Activated CD8-positive, alpha-beta T cell treated with anti-CD3 and anti-CD28 coated beads, Interleukin-2, amount 10 ng/mL, durations not matched to agents 7 days and 5 days (primary cell): ENCODE data around the gene COL7A1. TPM values are rescaled to one million over a fixed set of nuclear protein-coding genes. Genes with fewer than 3 reads are reported as not detected.

ENCODE experiments used
- microRNA-seq: library from miRNA; unstranded; fragments of <30 nt; microRNA quantifications from one replicate; pipeline ENCODE4 v1.2.0, GENCODE V29; 2022
- total RNA-seq, 2 experiments: library from RNA; stranded (reverse); gene quantifications; one replicate each; pipeline ENCODE4 v1.2.3, GENCODE V29; 2021

The COL7A1 gene
- total RNA-seq, 2 experiments from 2014 or later: 1.2 to 1.6 TPM

Small RNAs within 50 kb of the gene (microRNA-seq; reads per million reads assigned to microRNA genes)
- gene MIR4793 (not detected), gene MIR6823 (not detected), gene MIR711 (not detected)

Other genes starting within 250 kb of the COL7A1 start
- not detected for gene FBXW12, start 223.1 kb downstream of the COL7A1 start, total RNA-seq
- 1 to 10 TPM in 1 of 2 experiments, under 1 TPM in 1; 0.76 to 1.7 TPM for gene PLXNB1, start 165.2 kb downstream of the COL7A1 start, total RNA-seq
- 10 to 100 TPM; 16.3 to 16.5 TPM for gene CCDC51, start 155.2 kb downstream of the COL7A1 start, total RNA-seq
- 100 to 1,000 TPM; 339 to 364 TPM for gene TMA7, start 155.1 kb downstream of the COL7A1 start, total RNA-seq
- gene ATRIP, start 148.6 kb downstream of the COL7A1 start, total RNA-seq: 10 to 100 TPM; 18.8 to 20.3 TPM
- 100 to 1,000 TPM; 195 to 201 TPM for gene SHISA5, start 91.2 kb downstream of the COL7A1 start, total RNA-seq
- gene PFKFB4, start 38.5 kb downstream of the COL7A1 start, total RNA-seq: 10 to 100 TPM; 42.8 to 49.1 TPM
- not detected for gene UCN2, start 31.5 kb downstream of the COL7A1 start, total RNA-seq
- gene UQCRC1, start 14.3 kb upstream of the COL7A1 start, total RNA-seq: 100 to 1,000 TPM; 196 to 202 TPM
- under 1 TPM in 1 of 2 experiments, not detected in 1; 0.39 TPM for gene TMEM89, start 26.4 kb upstream of the COL7A1 start, total RNA-seq
- gene SLC26A6, start 40.1 kb upstream of the COL7A1 start, total RNA-seq: 10 to 100 TPM; 58.0 to 61.5 TPM
- gene CELSR3, start 67.6 kb upstream of the COL7A1 start, total RNA-seq: 10 to 100 TPM; 19.5 to 20.2 TPM
- gene NCKIPSD, start 90.6 kb upstream of the COL7A1 start, total RNA-seq: 10 to 100 TPM; 56.5 to 57.1 TPM
- 10 to 100 TPM; 49.6 to 50.4 TPM for gene IP6K2, start 121.9 kb upstream of the COL7A1 start, total RNA-seq